OCI-LY7 (cell line): ENCODE measurements around the gene SCN2A. TPM values are rescaled to one million over a fixed set of nuclear protein-coding genes. Genes with fewer than 3 reads are reported as not detected.

Experiments used
- BruUV-seq: library from RNA; stranded (reverse); fragments of 400-500 nt; replicated peaks from 2 replicates; lab custom pipeline; 2021; lab: Mats Ljungman, UMichigan
- CTCF ChIA-PET: fragments of 300-600 bp; sonication (Branson Sonifier 250); formaldehyde crosslinking; loops from one replicate; lab custom pipeline; 2022; ENCODE audit warnings: antibody characterized with exemption; ENCODE audit not compliant: unreplicated experiment; lab: Charles Lee
- POLR2A ChIA-PET: fragments of 300-600 bp; sonication (Branson Sonifier 250); formaldehyde crosslinking; loops from one replicate; lab custom pipeline; 2022; ENCODE audit warnings: antibody characterized with exemption; lab: Charles Lee
- DNase-seq: peaks from one replicate; pipeline ENCODE4 v3.0.0-alpha.2; 2015; ENCODE audit warnings: low spot score
- H2AFZ ChIP-seq: fragments of 200-600 bp; sonication (generic), shearing (Covaris generic); 2 replicates; pipeline ENCODE4 v1.6.1; 2014; ENCODE audit warnings: mild to moderate bottlenecking, antibody characterized with exemption, low read length, moderate library complexity
- H3K27ac ChIP-seq: fragments of 200-600 bp; sonication (generic); 2 replicates; pipeline ENCODE4 v1.5.1; 2014; ENCODE audit warnings: mixed run types, low read depth, mild to moderate bottlenecking, moderate library complexity, low read length, inconsistent platforms; ENCODE audit not compliant: poor library complexity, severe bottlenecking
- H3K36me3 ChIP-seq: fragments of 200-600 bp; sonication (generic); 2 replicates; pipeline ENCODE4 v1.6.1; 2014; ENCODE audit warnings: mild to moderate bottlenecking, antibody characterized with exemption, low read length, moderate library complexity, mixed read lengths; ENCODE audit not compliant: insufficient read depth
- H3K4me1 ChIP-seq: fragments of 200-600 bp; sonication (generic); 2 replicates; pipeline ENCODE4 v1.5.1; 2014; ENCODE audit warnings: mild to moderate bottlenecking, low read length; ENCODE audit not compliant: insufficient read depth, poor library complexity, severe bottlenecking
- H3K4me2 ChIP-seq: fragments of 200-600 bp; sonication (generic); 2 replicates; pipeline ENCODE4 v1.6.1; 2014; ENCODE audit warnings: mild to moderate bottlenecking, low read length
- H3K4me3 ChIP-seq: fragments of 200-600 bp; sonication (generic); 2 replicates; pipeline ENCODE4 v1.5.1; 2014; ENCODE audit warnings: mild to moderate bottlenecking, low read depth, low read length; ENCODE audit not compliant: poor library complexity, severe bottlenecking
- H3K79me2 ChIP-seq: fragments of 200-600 bp; sonication (generic); 2 replicates; pipeline ENCODE4 v1.6.1; 2016; ENCODE audit warnings: low read depth, mild to moderate bottlenecking, low read length, moderate library complexity, mixed read lengths; ENCODE audit not compliant: insufficient read depth
- H3K9me2 ChIP-seq: fragments of 200-600 bp; sonication (generic); 2 replicates; pipeline ENCODE4 v1.6.1; 2016; ENCODE audit warnings: mild to moderate bottlenecking, low read length, mixed read lengths; ENCODE audit not compliant: insufficient read depth
- H3K9me3 ChIP-seq: fragments of 200-600 bp; sonication (generic); 2 replicates; pipeline ENCODE4 v1.6.1; 2014; ENCODE audit warnings: mild to moderate bottlenecking, mixed run types, low read length, mixed read lengths
- H4K20me1 ChIP-seq: fragments of 200-600 bp; sonication (generic); 2 replicates; pipeline ENCODE4 v1.6.1; 2014; ENCODE audit warnings: mild to moderate bottlenecking, antibody characterized with exemption, low read length, moderate library complexity, mixed read lengths; ENCODE audit not compliant: insufficient read depth
- CTCF ChIP-seq: fragments of 200-600 bp; sonication (generic); conservative IDR thresholded peaks from 2 replicates; pipeline ENCODE4 v1.5.1; 2014; ENCODE audit warnings: mild to moderate bottlenecking, antibody characterized with exemption, low read length, moderate library complexity, mixed read lengths
- EZH2phosphoT487 ChIP-seq: fragments of 200-600 bp; sonication (generic); IDR thresholded peaks from 2 replicates; pipeline ENCODE4 v1.6.1; 2018; ENCODE audit warnings: low read depth, borderline replicate concordance, mild to moderate bottlenecking, mixed run types, antibody characterized with exemption, low read length, moderate library complexity, mixed read lengths
- intact Hi-C: fragments of 100-400 bp; cut with micrococcal nuclease; formaldehyde crosslinking; loops from one replicate; pipeline ENCODE4 v1.10.0; 2022; ENCODE audit not compliant: unreplicated experiment
- total RNA-seq, 2 experiments: library from RNA; depleted of rRNA in 1 of 2; stranded (reverse); fragments of >200 nt in 1 of 2; shearing (Covaris generic) in 1 of 2; gene quantifications; 2 replicates each; pipeline ENCODE4 v1.2.3, GENCODE V29; 2014 to 2022

The SCN2A gene
- total RNA-seq, 2 experiments from 2014 or later: not detected

DNA sequence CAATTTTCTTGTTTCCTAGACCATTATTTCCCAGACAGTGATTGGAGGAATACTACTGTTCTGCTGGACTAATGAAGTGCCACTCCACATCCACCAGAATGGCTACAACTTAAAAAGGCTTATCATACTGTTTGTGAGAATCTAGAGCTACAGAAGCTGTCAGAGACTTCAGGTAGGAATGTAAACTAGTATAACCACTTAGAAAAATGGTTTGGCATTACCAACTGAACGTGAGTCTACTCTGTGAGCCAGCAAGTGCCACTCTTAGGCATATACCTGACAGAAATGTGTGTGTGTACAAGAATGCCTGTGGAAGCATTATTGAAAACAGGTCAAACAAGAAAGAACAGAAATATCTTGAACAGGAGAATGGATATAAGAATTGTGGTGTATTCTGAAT is 31.1 kb upstream of the SCN2A start:
- TF ChIP-seq EZH2phosphoT487 (no peak), CTCF (no peak)

GRCh38 chr2:165214093-165214492 is 25.1 kb upstream of the SCN2A start:
- intact Hi-C loops: no loop called here
- no peak overlapping the region for H3K4me2 ChIP-seq
- H3K27ac ChIP-seq: no peak overlapping the region
- H3K9me3 ChIP-seq: no peaks in the 10 kb centered on the region
- ChIA-PET CTCF (no interaction called here), POLR2A (no interaction called here)
- BruUV-seq: no TSS peak
- no peak overlapping the region for H3K4me3 ChIP-seq
- no peaks in the 10 kb centered on the region for H3K36me3 ChIP-seq
- no peaks in the 10 kb centered on the region for H3K4me1 ChIP-seq
- H3K9me2 ChIP-seq: no peaks in the 10 kb centered on the region
- no peaks in the 10 kb centered on the region for H3K79me2 ChIP-seq
- no peak overlapping the region for H2AFZ ChIP-seq
- DNase-seq: no peak
- no peak for TF ChIP-seq CTCF
- no peak for TF ChIP-seq EZH2phosphoT487
- H4K20me1 ChIP-seq: no peaks in the 10 kb centered on the region

More for the DNA sequence above, 31.1 kb upstream of the SCN2A start:
- Histone ChIP-seq H4K20me1 (no peaks in the 10 kb centered on the region), H3K27ac (no peak overlapping the region), H3K9me2 (no peaks in the 10 kb centered on the region), H3K4me2 (no peak overlapping the region), H3K79me2 (peaks cover 4% of the 10 kb centered on the region; the same call in 1 of the 2 replicates), H3K4me3 (no peak overlapping the region), H3K4me1 (no peaks in the 10 kb centered on the region), H3K36me3 (no peaks in the 10 kb centered on the region), H3K9me3 (no peaks in the 10 kb centered on the region), H2AFZ (no peak overlapping the region)
- POLR2A ChIA-PET: interaction anchor here (0.6 kb wide), 1 partner anchor 42 kb away, joined by 3 read pairs; no protein-coding TSS in a partner anchor
- BruUV-seq: no TSS peak
- intact Hi-C loops: no loop called here
- CTCF ChIA-PET: no interaction called here
- DNase-seq: no peak

DNA sequence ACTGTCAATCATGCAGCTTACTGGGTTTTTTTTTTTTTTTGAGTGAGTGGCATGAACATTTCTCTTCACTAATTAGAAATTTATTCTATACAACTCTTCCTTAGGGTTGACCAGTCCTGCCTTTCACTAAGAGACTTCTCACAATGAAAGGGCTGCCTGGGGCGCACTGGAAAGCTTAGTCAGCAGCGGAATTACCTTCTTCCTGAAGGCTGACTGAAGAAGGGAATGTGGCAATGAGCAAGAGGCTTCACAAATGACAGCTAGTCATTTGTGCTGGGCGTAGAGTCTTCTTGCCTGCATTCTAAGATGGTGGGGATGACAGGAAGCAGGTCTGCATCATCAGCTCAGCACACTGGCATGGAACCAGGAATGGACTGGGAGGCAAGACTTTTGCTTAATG is 19.7 kb upstream of the SCN2A start:
- no peaks in the 10 kb centered on the region for H3K9me2 ChIP-seq
- no peak overlapping the region for H2AFZ ChIP-seq
- no peak for TF ChIP-seq EZH2phosphoT487
- DNase-seq: no peak
- CTCF ChIA-PET: no interaction called here
- BruUV-seq: no TSS peak
- no peaks in the 10 kb centered on the region for H3K9me3 ChIP-seq
- no peak overlapping the region for H3K4me3 ChIP-seq
- intact Hi-C loops: no loop called here
- no peaks in the 10 kb centered on the region for H4K20me1 ChIP-seq
- no peaks in the 10 kb centered on the region for H3K36me3 ChIP-seq
- H3K4me1 ChIP-seq: no peaks in the 10 kb centered on the region
- POLR2A ChIA-PET: interaction anchor here (0.7 kb wide), 2 partner anchors 58 to 74 kb away, joined by 3 to 4 read pairs; no protein-coding TSS in a partner anchor
- H3K27ac ChIP-seq: no peak overlapping the region
- no peak overlapping the region for H3K4me2 ChIP-seq
- H3K79me2 ChIP-seq: no peaks in the 10 kb centered on the region
